ENCODE results near the gene CTDSP2.

GRCh38 chr12:57772429-57773322 is 73.9 kb downstream of the CTDSP2 start, which contains the start of gene EEF1AKMT3:
- TF ChIP-seq GATA3 (IDR thresholded peaks at IDR 0.05; ENCODE audit: low read depth, low read length) (no peak), GATA2 (IDR thresholded peaks at IDR 0.05; ENCODE audit: low read depth, low read length) (no peak)

All from SH-SY5Y (cell line).